SH-SY5Y (cell line): ENCODE measurements around the gene CWC15.

ENCODE experiments used
- GATA2 ChIP-seq: IDR thresholded peaks from 2 replicates; pipeline ENCODE4 v1.6.1; 2011; ENCODE audit warnings: mild to moderate bottlenecking, low read depth, low read length
- GATA3 ChIP-seq: IDR thresholded peaks from 2 replicates; pipeline ENCODE4 v1.6.1; 2011; ENCODE audit warnings: low read depth, mild to moderate bottlenecking, low read length, moderate library complexity

GRCh38 chr11:95005642-95006041, 32.3 kb upstream of the CWC15 start:
- TF ChIP-seq GATA2 (no peak), GATA3 (no peak)
